Trophoblast cell (in vitro differentiated cells and primary cell): Measurements from ENCODE around the gene SKIDA1.

Experiments
- DNase-seq, 2 donors: peaks; one replicate each; pipeline ENCODE4 v3.0.0-alpha.2; 2016
- H2AFZ ChIP-seq: 2 replicates; pipeline ENCODE4 v1.6.1; 2013; ENCODE audit warnings: low read length, moderate library complexity, mild to moderate bottlenecking; ENCODE audit not compliant: insufficient read depth, poor library complexity
- H2AK5ac ChIP-seq: 2 replicates; pipeline ENCODE4 v1.6.1; 2013; ENCODE audit warnings: mild to moderate bottlenecking, low read length
- H2BK120ac ChIP-seq: 2 replicates; pipeline ENCODE4 v1.6.1; 2013; ENCODE audit warnings: low read length, mild to moderate bottlenecking, moderate library complexity; ENCODE audit not compliant: insufficient read depth, poor library complexity
- H2BK12ac ChIP-seq: 2 replicates; pipeline ENCODE4 v1.6.1; 2013; ENCODE audit warnings: mild to moderate bottlenecking, low read length, moderate library complexity
- H2BK5ac ChIP-seq: 2 replicates; pipeline ENCODE4 v1.6.1; 2013; ENCODE audit warnings: low read length, low read depth, moderate library complexity, mild to moderate bottlenecking; ENCODE audit not compliant: poor library complexity
- H3K14ac ChIP-seq: 2 replicates; pipeline ENCODE4 v1.6.1; 2013; ENCODE audit warnings: mild to moderate bottlenecking, low read length
- H3K18ac ChIP-seq: 2 replicates; pipeline ENCODE4 v1.6.1; 2013; ENCODE audit warnings: mild to moderate bottlenecking, low read length
- H3K23ac ChIP-seq: 2 replicates; pipeline ENCODE4 v1.6.1; 2013; ENCODE audit warnings: low read length
- H3K27ac ChIP-seq: 2 replicates; pipeline ENCODE4 v1.5.1; 2013; ENCODE audit warnings: low read depth, mild to moderate bottlenecking, inconsistent platforms, low read length, moderate library complexity
- H3K27me3 ChIP-seq: 2 replicates; pipeline ENCODE4 v1.6.1; 2013; ENCODE audit warnings: inconsistent platforms, mild to moderate bottlenecking, low read length, moderate library complexity; ENCODE audit not compliant: insufficient read depth
- H3K36me3 ChIP-seq, 2 experiments: 1 replicate in 1 of 2; 2 replicates in 1 of 2; pipeline ENCODE4 v1.6.1; 2013; ENCODE audit warnings: low read length in 2 of 2, mild to moderate bottlenecking in 2 of 2, moderate library complexity in 1 of 2; ENCODE audit not compliant: insufficient read depth in 2 of 2, control insufficient read depth in 1 of 2
- H3K4ac ChIP-seq: 2 replicates; pipeline ENCODE4 v1.6.1; 2013; ENCODE audit warnings: low read depth, mild to moderate bottlenecking, low read length, moderate library complexity
- H3K4me1 ChIP-seq, 2 experiments: 1 replicate in 1 of 2; 2 replicates in 1 of 2; pipeline ENCODE4 v1.6.1; 2013; ENCODE audit warnings: low read length in 2 of 2, mild to moderate bottlenecking in 2 of 2, moderate library complexity in 1 of 2; ENCODE audit not compliant: insufficient read depth in 2 of 2, control insufficient read depth in 1 of 2
- H3K4me2 ChIP-seq: 2 replicates; pipeline ENCODE4 v1.6.1; 2013; ENCODE audit warnings: inconsistent platforms, mild to moderate bottlenecking, low read length, moderate library complexity
- H3K4me3 ChIP-seq: 2 replicates; pipeline ENCODE4 v1.5.1; 2013; ENCODE audit warnings: mild to moderate bottlenecking, low read depth, low read length, inconsistent platforms
- H3K79me1 ChIP-seq: one replicate; pipeline ENCODE4 v1.6.1; 2013; ENCODE audit warnings: low read length
- H3K79me2 ChIP-seq: 2 replicates; pipeline ENCODE4 v1.6.1; 2013; ENCODE audit warnings: low read length, mild to moderate bottlenecking; ENCODE audit not compliant: control insufficient read depth, insufficient read depth, poor library complexity
- H3K9ac ChIP-seq: 2 replicates; pipeline ENCODE4 v1.6.1; 2013; ENCODE audit warnings: mild to moderate bottlenecking, low read length
- H3K9me3 ChIP-seq: 2 replicates; pipeline ENCODE4 v1.6.1; 2013; ENCODE audit warnings: low read depth, mild to moderate bottlenecking, control low read depth, inconsistent platforms, low read length; ENCODE audit not compliant: insufficient read depth
- H4K12ac ChIP-seq: 2 replicates; pipeline ENCODE4 v1.6.1; 2013; ENCODE audit warnings: low read depth, mild to moderate bottlenecking, low read length, moderate library complexity
- H4K8ac ChIP-seq: 2 replicates; pipeline ENCODE4 v1.6.1; 2013; ENCODE audit warnings: low read depth, mild to moderate bottlenecking, low read length, moderate library complexity
- H4K91ac ChIP-seq: one replicate; pipeline ENCODE4 v1.6.1; 2013; ENCODE audit warnings: low read depth, mild to moderate bottlenecking, low read length, moderate library complexity
- WGBS: extraction: QIAGEN DNeasy Blood & Tissue Kit; methylation state at CpG from one replicate; pipeline ENCODE4 v1.1.7; 2013; ENCODE audit warnings: missing lambda C conversion rate; ENCODE audit not compliant: insufficient read length, insufficient coverage; ENCODE audit errors: extremely low coverage; 5-methylcytosine and 5-hydroxymethylcytosine counted together

The SKIDA1 gene

GRCh38 chr10:21506351-21506750 is 19.1 kb downstream of the SKIDA1 start:
- no CpG with 5 or more reads among the region's 3 CpGs for WGBS

DNA sequence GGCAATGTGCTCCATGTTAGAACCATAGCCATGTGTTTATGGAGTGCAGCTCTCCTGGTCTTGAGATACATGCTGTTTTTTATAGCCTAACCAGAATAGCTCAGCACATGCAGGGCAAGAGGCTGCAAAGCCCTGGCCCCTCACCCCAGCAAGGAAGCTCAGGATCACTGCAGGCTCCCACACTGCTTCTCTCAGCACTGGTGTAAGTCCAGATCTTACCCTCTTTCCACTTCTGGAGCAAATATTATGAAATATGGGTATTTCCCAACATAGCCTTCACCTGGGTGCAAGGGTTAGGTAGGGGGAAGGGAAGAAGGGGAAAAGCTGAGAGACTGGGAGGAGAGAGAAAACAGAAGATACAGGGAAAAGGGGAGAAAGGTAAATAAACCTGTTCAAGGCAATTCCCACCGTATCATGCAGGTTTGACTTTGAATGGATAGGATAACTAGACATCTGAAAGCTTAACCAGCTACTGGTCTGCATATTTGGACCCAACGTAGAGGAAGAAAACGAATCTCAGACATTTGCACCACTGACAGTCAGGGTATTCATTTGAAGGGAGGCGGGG is 19.7 kb downstream of the SKIDA1 start:
- Histone ChIP-seq H3K79me1 (peaks cover 22% of the 10 kb centered on the region), H4K8ac (no peak overlapping the region), H3K4me2 (no peak overlapping the region), H3K9me3 (no peaks in the 10 kb centered on the region), H3K23ac (no peak overlapping the region), H3K18ac (no peak overlapping the region), H3K4me3 (no peak overlapping the region), H3K27me3 (no peaks in the 10 kb centered on the region), H3K9ac (no peak overlapping the region), H3K4me1 (peaks cover 21 to 26% of the 10 kb centered on the region in 2 experiments), H4K91ac (no peak overlapping the region), H2BK5ac (no peak overlapping the region), H3K4ac (no peak overlapping the region), H2AFZ (no peak overlapping the region), H2BK120ac (no peak overlapping the region), H4K12ac (no peak overlapping the region), H3K14ac (no peak overlapping the region), H3K36me3 (no peaks in the 10 kb centered on the region), H3K79me2 (peaks cover 3% of the 10 kb centered on the region), H2BK12ac (no peak overlapping the region), H3K27ac (no peak overlapping the region), H2AK5ac (no peak overlapping the region)
- no peak for DNase-seq
- no CpG with 5 or more reads among the region's 4 CpGs for WGBS

More at GRCh38 chr10:21506351-21506750, 19.1 kb downstream of the SKIDA1 start:
- Histone ChIP-seq H3K4me2 (no peak overlapping the region), H2AFZ (no peak overlapping the region), H2BK5ac (no peak overlapping the region), H3K9ac (no peak overlapping the region), H3K18ac (no peak overlapping the region), H3K9me3 (no peaks in the 10 kb centered on the region), H2AK5ac (no peak overlapping the region), H3K4ac (no peak overlapping the region), H3K14ac (no peak overlapping the region), H4K12ac (no peak overlapping the region), H3K27ac (no peak overlapping the region), H3K36me3 (no peaks in the 10 kb centered on the region), H4K91ac (no peak overlapping the region), H3K4me1 (peaks cover 21 to 27% of the 10 kb centered on the region in 2 experiments), H2BK12ac (no peak overlapping the region), H3K79me1 (peaks cover 22% of the 10 kb centered on the region), H3K4me3 (no peak overlapping the region), H4K8ac (no peak overlapping the region), H3K79me2 (peaks cover 3% of the 10 kb centered on the region), H2BK120ac (no peak overlapping the region), H3K23ac (no peak overlapping the region), H3K27me3 (no peaks in the 10 kb centered on the region)
- DNase-seq = no peak

GRCh38 chr10:21503542-21503941 is 21.9 kb downstream of the SKIDA1 start:
- no peak for DNase-seq
- Histone ChIP-seq H3K23ac (no peak overlapping the region), H4K12ac (no peak overlapping the region), H3K27ac (no peak overlapping the region), H2AK5ac (no peak overlapping the region), H3K14ac (no peak overlapping the region), H3K9me3 (no peaks in the 10 kb centered on the region), H3K79me1 (peaks cover 17% of the 10 kb centered on the region), H3K4ac (no peak overlapping the region), H3K4me3 (no peak overlapping the region), H2AFZ (no peak overlapping the region), H3K79me2 (peaks cover 6% of the 10 kb centered on the region), H4K91ac (no peak overlapping the region), H3K36me3 (no peaks in the 10 kb centered on the region), H2BK120ac (no peak overlapping the region), H2BK12ac (no peak overlapping the region), H3K9ac (no peak overlapping the region), H3K27me3 (no peaks in the 10 kb centered on the region), H4K8ac (no peak overlapping the region), H3K4me2 (no peak overlapping the region), H2BK5ac (no peak overlapping the region), H3K18ac (no peak overlapping the region), H3K4me1 (peaks cover 16 to 22% of the 10 kb centered on the region in 2 experiments)
- no CpG with 5 or more reads among the region's 1 CpG for WGBS

DNA sequence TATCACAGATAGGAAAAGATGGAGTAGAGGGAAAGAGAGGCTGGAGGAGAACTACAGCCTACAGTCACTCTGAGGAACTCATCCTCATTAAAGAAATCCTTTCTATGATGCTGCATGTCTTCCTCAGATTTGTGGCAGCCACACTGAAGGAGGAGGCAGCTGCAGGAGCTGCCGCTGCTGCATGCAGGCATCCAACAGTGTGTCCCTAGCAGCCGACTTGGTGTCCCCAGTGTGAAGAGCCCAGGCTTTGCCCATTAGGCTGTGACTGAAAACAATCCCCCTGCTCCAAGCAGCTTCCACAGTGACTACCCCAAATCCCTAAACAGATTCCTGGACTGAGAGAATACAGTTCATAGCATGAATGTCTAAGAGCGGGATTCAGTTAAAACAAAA is 23.1 kb downstream of the SKIDA1 start:
- Histone ChIP-seq H2BK120ac (no peak overlapping the region), H4K91ac (no peak overlapping the region), H3K4ac (no peak overlapping the region), H2BK12ac (no peak overlapping the region), H3K36me3 (no peaks in the 10 kb centered on the region), H4K8ac (no peak overlapping the region), H3K14ac (no peak overlapping the region), H3K27ac (no peak overlapping the region), H3K9me3 (no peaks in the 10 kb centered on the region), H3K4me2 (no peak overlapping the region), H3K27me3 (no peaks in the 10 kb centered on the region), H3K79me2 (peaks cover 6% of the 10 kb centered on the region), H4K12ac (no peak overlapping the region), H3K79me1 (peaks cover 12% of the 10 kb centered on the region), H2AFZ (no peak overlapping the region), H2BK5ac (no peak overlapping the region), H3K23ac (no peak overlapping the region), H3K4me3 (no peak overlapping the region), H3K4me1 (peaks cover 12 to 16% of the 10 kb centered on the region in 2 experiments), H2AK5ac (no peak overlapping the region), H3K9ac (no peak overlapping the region), H3K18ac (no peak overlapping the region)
- no CpG with 5 or more reads among the region's 3 CpGs for WGBS
- no peak for DNase-seq
